HepG2 (cell line): ENCODE results near the gene OTOP1.

ENCODE experiments used
- EZH2 ChIP-seq: conservative IDR thresholded peaks from 2 replicates; pipeline ENCODE4 v1.6.1; 2012; ENCODE audit warnings: mild to moderate bottlenecking, low read depth, low read length, moderate library complexity
- HIVEP1 ChIP-seq: sonication (generic); formaldehyde crosslinking; IDR thresholded peaks from 2 replicates; pipeline ENCODE4 v1.4.0; 2020; ENCODE audit warnings: mild to moderate bottlenecking, missing genetic modification reagents
- POLR2AphosphoS2 ChIP-seq: IDR thresholded peaks from 2 replicates; pipeline ENCODE4 v1.6.1; 2011; ENCODE audit warnings: low read depth, low read length, improper control_type of control experiment
- STAT5B ChIP-seq: sonication (generic); formaldehyde crosslinking; IDR thresholded peaks from 2 replicates; pipeline ENCODE4 v1.4.0; 2020; ENCODE audit warnings: missing genetic modification reagents
- ZBTB1 ChIP-seq: sonication (generic); formaldehyde crosslinking; IDR thresholded peaks from 2 replicates; pipeline ENCODE4 v1.4.0; 2020; ENCODE audit warnings: missing genetic modification reagents, borderline replicate concordance
- ZNF234 ChIP-seq: sonication (generic); formaldehyde crosslinking; conservative IDR thresholded peaks from 2 replicates; pipeline ENCODE4 v1.5.1; 2020; ENCODE audit warnings: mild to moderate bottlenecking, missing genetic modification reagents
- ZNF782 ChIP-seq: sonication (generic); formaldehyde crosslinking; IDR thresholded peaks from 2 replicates; pipeline ENCODE4 v1.4.0; 2020; ENCODE audit warnings: missing genetic modification reagents, mild to moderate bottlenecking, borderline replicate concordance
- ZNF788 ChIP-seq: sonication (generic); formaldehyde crosslinking; IDR thresholded peaks from 2 replicates; pipeline ENCODE4 v1.5.0; 2020; ENCODE audit warnings: mild to moderate bottlenecking, missing genetic modification reagents, borderline replicate concordance
- ZNF83 ChIP-seq: sonication (generic); formaldehyde crosslinking; IDR thresholded peaks from 2 replicates; pipeline ENCODE4 v1.4.0; 2020; ENCODE audit warnings: missing genetic modification reagents, mild to moderate bottlenecking, borderline replicate concordance
- TF ChIP-seq, protein P1 (sequence below): sonication (generic); formaldehyde crosslinking; IDR thresholded peaks from 2 replicates; pipeline ENCODE4 v1.5.0; 2020; ENCODE audit warnings: mild to moderate bottlenecking, missing genetic modification reagents, moderate library complexity
- TF ChIP-seq, protein P2 (sequence below): sonication (generic); formaldehyde crosslinking; conservative IDR thresholded peaks from 2 replicates; pipeline ENCODE4 v1.8.1; 2023; ENCODE audit warnings: missing genetic modification reagents

DNA sequence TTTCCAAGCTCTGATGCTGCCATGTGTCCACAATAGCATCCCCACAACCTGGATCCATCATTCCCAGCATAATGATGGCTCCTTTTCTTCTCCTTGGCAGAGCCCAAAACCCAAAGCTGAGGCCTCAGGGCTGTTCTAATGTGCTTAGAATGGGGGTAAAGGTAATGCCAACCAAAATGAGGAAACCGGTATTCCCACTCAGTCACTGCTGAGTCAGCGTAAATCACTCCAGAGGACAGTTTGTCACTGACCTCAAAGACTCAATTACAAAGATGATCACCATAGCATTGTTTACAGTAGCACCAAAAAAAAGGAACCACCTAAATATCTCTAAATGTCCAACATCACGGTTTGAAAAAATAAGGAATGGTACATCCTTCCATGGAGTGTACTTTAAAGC, 41.2 kb downstream of the OTOP1 start:
- TF ChIP-seq, protein P1, sequence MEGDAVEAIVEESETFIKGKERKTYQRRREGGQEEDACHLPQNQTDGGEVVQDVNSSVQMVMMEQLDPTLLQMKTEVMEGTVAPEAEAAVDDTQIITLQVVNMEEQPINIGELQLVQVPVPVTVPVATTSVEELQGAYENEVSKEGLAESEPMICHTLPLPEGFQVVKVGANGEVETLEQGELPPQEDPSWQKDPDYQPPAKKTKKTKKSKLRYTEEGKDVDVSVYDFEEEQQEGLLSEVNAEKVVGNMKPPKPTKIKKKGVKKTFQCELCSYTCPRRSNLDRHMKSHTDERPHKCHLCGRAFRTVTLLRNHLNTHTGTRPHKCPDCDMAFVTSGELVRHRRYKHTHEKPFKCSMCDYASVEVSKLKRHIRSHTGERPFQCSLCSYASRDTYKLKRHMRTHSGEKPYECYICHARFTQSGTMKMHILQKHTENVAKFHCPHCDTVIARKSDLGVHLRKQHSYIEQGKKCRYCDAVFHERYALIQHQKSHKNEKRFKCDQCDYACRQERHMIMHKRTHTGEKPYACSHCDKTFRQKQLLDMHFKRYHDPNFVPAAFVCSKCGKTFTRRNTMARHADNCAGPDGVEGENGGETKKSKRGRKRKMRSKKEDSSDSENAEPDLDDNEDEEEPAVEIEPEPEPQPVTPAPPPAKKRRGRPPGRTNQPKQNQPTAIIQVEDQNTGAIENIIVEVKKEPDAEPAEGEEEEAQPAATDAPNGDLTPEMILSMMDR (CRISPR knock-in tag), result no peak
- TF ChIP-seq ZNF782 (CRISPR knock-in tag) (no peak), HIVEP1 (CRISPR knock-in tag) (no peak), EZH2 (no peak), POLR2AphosphoS2 (no peak), ZNF234 (CRISPR knock-in tag) (no peak), ZNF83 (CRISPR knock-in tag) (no peak), ZBTB1 (CRISPR knock-in tag) (no peak), ZNF788 (CRISPR knock-in tag) (no peak), STAT5B (CRISPR knock-in tag) (no peak)
- TF ChIP-seq, protein P2, sequence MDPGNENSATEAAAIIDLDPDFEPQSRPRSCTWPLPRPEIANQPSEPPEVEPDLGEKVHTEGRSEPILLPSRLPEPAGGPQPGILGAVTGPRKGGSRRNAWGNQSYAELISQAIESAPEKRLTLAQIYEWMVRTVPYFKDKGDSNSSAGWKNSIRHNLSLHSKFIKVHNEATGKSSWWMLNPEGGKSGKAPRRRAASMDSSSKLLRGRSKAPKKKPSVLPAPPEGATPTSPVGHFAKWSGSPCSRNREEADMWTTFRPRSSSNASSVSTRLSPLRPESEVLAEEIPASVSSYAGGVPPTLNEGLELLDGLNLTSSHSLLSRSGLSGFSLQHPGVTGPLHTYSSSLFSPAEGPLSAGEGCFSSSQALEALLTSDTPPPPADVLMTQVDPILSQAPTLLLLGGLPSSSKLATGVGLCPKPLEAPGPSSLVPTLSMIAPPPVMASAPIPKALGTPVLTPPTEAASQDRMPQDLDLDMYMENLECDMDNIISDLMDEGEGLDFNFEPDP (CRISPR knock-in tag), result no peak
